Osteoblast (primary cell): ENCODE data around the gene ITGB5. TPM values are rescaled to one million over a fixed set of nuclear protein-coding genes. Genes with fewer than 3 reads are reported as not detected.

Source experiments
- DNase-seq: peaks from one replicate; pipeline ENCODE4 v3.0.0; 2011; ENCODE audit warnings: low spot score, mixed read lengths; ENCODE audit not compliant: insufficient read length; ENCODE audit errors: missing footprints
- H2AFZ ChIP-seq: 2 replicates; pipeline ENCODE4 v1.6.0; 2011; ENCODE audit warnings: mild to moderate bottlenecking, low read length
- H3K27ac ChIP-seq: 2 replicates; pipeline ENCODE4 v1.5.1; 2011; ENCODE audit warnings: mild to moderate bottlenecking, low read depth, low read length, moderate library complexity
- H3K27me3 ChIP-seq: 2 replicates; pipeline ENCODE4 v1.6.0; 2012; ENCODE audit warnings: mild to moderate bottlenecking, control low read depth, inconsistent platforms, low read length, moderate library complexity; ENCODE audit not compliant: insufficient read depth
- H3K36me3 ChIP-seq: 2 replicates; pipeline ENCODE4 v1.5.1; 2011; ENCODE audit warnings: mild to moderate bottlenecking, low read length, control low read depth, moderate library complexity; ENCODE audit not compliant: insufficient read depth
- H3K4me1 ChIP-seq: 2 replicates; pipeline ENCODE4 v1.5.1; 2011; ENCODE audit warnings: mild to moderate bottlenecking, low read length, control low read depth, moderate library complexity; ENCODE audit not compliant: insufficient read depth
- H3K4me2 ChIP-seq: 2 replicates; pipeline ENCODE4 v1.6.0; 2011; ENCODE audit warnings: mild to moderate bottlenecking, low read length; ENCODE audit not compliant: insufficient read depth
- H3K4me3 ChIP-seq: fragments of 200-600 bp; sonication (generic); 3 replicates; pipeline ENCODE4 v1.5.1; 2012; ENCODE audit warnings: mild to moderate bottlenecking, low read length, inconsistent platforms; ENCODE audit not compliant: insufficient read depth
- H3K79me2 ChIP-seq: 2 replicates; pipeline ENCODE4 v1.6.0; 2012; ENCODE audit warnings: mild to moderate bottlenecking, low read length, control low read depth, inconsistent platforms; ENCODE audit not compliant: insufficient read depth
- H3K9me3 ChIP-seq: 2 replicates; pipeline ENCODE4 v1.5.1; 2011; ENCODE audit warnings: low read depth, low read length, control low read depth
- H4K20me1 ChIP-seq: 2 replicates; pipeline ENCODE4 v1.6.0; 2012; ENCODE audit warnings: mild to moderate bottlenecking, low read length, control low read depth; ENCODE audit not compliant: insufficient read depth
- CTCF ChIP-seq: IDR thresholded peaks from 2 replicates; pipeline ENCODE4 v1.5.1; 2011; ENCODE audit warnings: mild to moderate bottlenecking, low read depth, low read length, moderate library complexity; ENCODE audit errors: extremely low read depth
- total RNA-seq: library from RNA; depleted of rRNA; stranded (reverse); fragments of >200 nt; gene quantifications from 2 replicates; pipeline ENCODE4 v1.2.3, GENCODE V29; 2012

The ITGB5 gene
- total RNA-seq, 1 donor: 433 TPM

GRCh38 chr3:124767264-124767663 is 119.9 kb downstream of the ITGB5 start:
- no peak for DNase-seq
- H3K27me3 ChIP-seq: no peaks in the 10 kb centered on the region
- peaks cover 6% of the 10 kb centered on the region for H3K4me1 ChIP-seq
- no peak overlapping the region for H3K4me3 ChIP-seq
- peaks cover 70% of the 10 kb centered on the region for H3K36me3 ChIP-seq
- H3K79me2 ChIP-seq: no peaks in the 10 kb centered on the region
- peaks cover 2% of the 10 kb centered on the region for H4K20me1 ChIP-seq
- H3K4me2 ChIP-seq: no peak overlapping the region
- TF ChIP-seq CTCF: no peak
- no peak overlapping the region for H3K27ac ChIP-seq
- H2AFZ ChIP-seq: no peak overlapping the region
- no peaks in the 10 kb centered on the region for H3K9me3 ChIP-seq

- Histone ChIP-seq H4K20me1 (peaks cover 2% of the 10 kb centered on the region), H3K79me2 (no peaks in the 10 kb centered on the region), H3K27ac (no peak overlapping the region), H3K9me3 (no peaks in the 10 kb centered on the region), H3K4me2 (no peak overlapping the region), H3K36me3 (peaks cover 71% of the 10 kb centered on the region), H3K27me3 (no peaks in the 10 kb centered on the region), H3K4me1 (peaks cover 6% of the 10 kb centered on the region), H3K4me3 (no peak overlapping the region), H2AFZ (no peak overlapping the region)
- TF ChIP-seq CTCF: no peak
- no peak for DNase-seq
These were observed 120.8 kb downstream of the ITGB5 start for GRCh38 chr3:124766113-124767095.

GRCh38 chr3:124765197-124765840 is 121.8 kb downstream of the ITGB5 start:
- Histone ChIP-seq H3K36me3 (peaks cover 71% of the 10 kb centered on the region), H3K27me3 (no peaks in the 10 kb centered on the region), H2AFZ (no peak overlapping the region), H3K4me3 (no peak overlapping the region), H3K4me1 (peaks cover 15% of the 10 kb centered on the region), H4K20me1 (peaks cover 2% of the 10 kb centered on the region), H3K27ac (no peak overlapping the region), H3K9me3 (no peaks in the 10 kb centered on the region), H3K79me2 (no peaks in the 10 kb centered on the region), H3K4me2 (no peak overlapping the region)
- TF ChIP-seq CTCF: no peak
- DNase-seq: no peak

- Histone ChIP-seq H3K9me3 (no peaks in the 10 kb centered on the region), H4K20me1 (peaks cover 2% of the 10 kb centered on the region), H2AFZ (no peak overlapping the region), H3K4me2 (no peak overlapping the region), H3K36me3 (peaks cover 68% of the 10 kb centered on the region), H3K27ac (no peak overlapping the region), H3K4me3 (no peak overlapping the region), H3K79me2 (no peaks in the 10 kb centered on the region), H3K4me1 (peaks cover 17% of the 10 kb centered on the region), H3K27me3 (no peaks in the 10 kb centered on the region)
- no peak for DNase-seq
- TF ChIP-seq CTCF: no peak
These were observed 122.4 kb downstream of the ITGB5 start for GRCh38 chr3:124764746-124765145.
